H1 (cell line): ENCODE data around the gene RANBP9. TPM values are rescaled to one million over a fixed set of nuclear protein-coding genes. Genes with fewer than 3 reads are reported as not detected.

Experiments used
- CTCF ChIA-PET: fragments of 300-600 bp; sonication (Branson Sonifier 250); formaldehyde crosslinking; loops from one replicate; lab custom pipeline; 2021; ENCODE audit not compliant: partially characterized antibody; lab: Charles Lee
- POLR2A ChIA-PET: fragments of 300-600 bp; sonication (Branson Sonifier 250); formaldehyde crosslinking; loops from one replicate; lab custom pipeline; 2021; ENCODE audit warnings: inconsistent platforms; ENCODE audit not compliant: partially characterized antibody; lab: Charles Lee
- DNase-seq, 2 experiments: peaks; one replicate each; pipeline versions ENCODE4 v3.0.0 to v3.0.0-alpha.2; 2010 to 2022; ENCODE audit warnings: low spot score in 2 of 2, low read depth in 1 of 2, mixed read lengths in 1 of 2
- FAIRE-seq: peaks from 2 replicates; lab custom pipeline; 2011; peaks lifted over from hg19 to GRCh38; lab: Jason Lieb, UNC
- H2AFZ ChIP-seq: 2 replicates; pipeline ENCODE4 v1.8.1; 2012; ENCODE audit warnings: low read length, inconsistent platforms
- H2AK5ac ChIP-seq: 2 replicates; pipeline ENCODE4 v1.6.1; 2013; ENCODE audit warnings: low read depth, low read length
- H2BK120ac ChIP-seq: replicated peaks from 2 replicates; pipeline ENCODE3; 2013; ENCODE audit warnings: low read depth, low read length, inconsistent platforms
- H2BK12ac ChIP-seq: 2 replicates; pipeline ENCODE4 v1.6.1; 2013; ENCODE audit warnings: low read depth, low read length
- H2BK15ac ChIP-seq: 2 replicates; pipeline ENCODE4 v1.6.1; 2013; ENCODE audit warnings: low read length
- H2BK20ac ChIP-seq: 2 replicates; pipeline ENCODE4 v1.6.1; 2013; ENCODE audit warnings: low read length
- H2BK5ac ChIP-seq: 2 replicates; pipeline ENCODE4 v1.6.1; 2013; ENCODE audit warnings: low read depth, low read length
- H3K14ac ChIP-seq: 2 replicates; pipeline ENCODE4 v1.6.1; 2013; ENCODE audit warnings: inconsistent platforms; ENCODE audit not compliant: insufficient read length
- H3K18ac ChIP-seq: 2 replicates; pipeline ENCODE4 v1.6.1; 2013; ENCODE audit warnings: low read length; ENCODE audit errors: extremely low read depth
- H3K23ac ChIP-seq: 2 replicates; pipeline ENCODE4 v1.6.1; 2013; ENCODE audit warnings: inconsistent platforms; ENCODE audit not compliant: insufficient read length
- H3K23me2 ChIP-seq: 2 replicates; pipeline ENCODE4 v1.6.1; 2013; ENCODE audit warnings: low read depth, low read length
- H3K27ac ChIP-seq: 2 replicates; pipeline ENCODE4 v1.6.1; 2011; ENCODE audit warnings: low read depth, low read length, inconsistent platforms
- H3K27me3 ChIP-seq, 4 experiments: replicated peaks in 1 of 4; 1 replicate in 1 of 4; 2 replicates in 3 of 4; pipeline versions ENCODE4 v1.6.1 to v1.8.1; 2011 to 2013; ENCODE audit warnings: low read length in 3 of 4, mild to moderate bottlenecking in 3 of 4, inconsistent platforms in 2 of 4, mixed read lengths in 2 of 4, moderate library complexity in 1 of 4; ENCODE audit not compliant: control insufficient read depth in 3 of 4, insufficient read depth in 3 of 4; ENCODE audit errors: extremely low read depth in 1 of 4
- H3K36me3 ChIP-seq, 4 experiments: 2 replicates each; pipeline versions ENCODE4 v1.6.1 to v1.8.1; 2011 to 2013; ENCODE audit warnings: mild to moderate bottlenecking in 4 of 4, low read length in 3 of 4, moderate library complexity in 2 of 4, control low read depth in 1 of 4, inconsistent platforms in 1 of 4; ENCODE audit not compliant: insufficient read depth in 4 of 4, control insufficient read depth in 2 of 4
- H3K4ac ChIP-seq: replicated peaks from 2 replicates; pipeline ENCODE3; 2013; ENCODE audit warnings: low read length, low read depth, mixed read lengths, inconsistent platforms; ENCODE audit not compliant: insufficient read length
- H3K4me1 ChIP-seq, 4 experiments: replicated peaks in 1 of 4; 1 replicate in 1 of 4; 2 replicates in 3 of 4; pipeline versions ENCODE4 v1.6.1 to v1.8.1; 2011 to 2013; ENCODE audit warnings: low read length in 3 of 4, inconsistent platforms in 2 of 4, mixed read lengths in 1 of 4; ENCODE audit not compliant: insufficient read depth in 4 of 4, control insufficient read depth in 3 of 4
- H3K4me2 ChIP-seq, 2 experiments: 2 replicates each; pipeline versions ENCODE4 v1.6.1 to v1.8.1; 2011 to 2013; ENCODE audit warnings: low read depth in 2 of 2, low read length in 2 of 2, control low read depth in 1 of 2, inconsistent platforms in 1 of 2, mild to moderate bottlenecking in 1 of 2; ENCODE audit not compliant: insufficient read depth in 1 of 2
- H3K4me3 ChIP-seq, 4 experiments: fragments of 200-600, 300-600 bp in 1 of 4; sonication (generic), shearing (Covaris generic), sonication (Bioruptor Twin) in 1 of 4; 2 replicates each; pipeline versions ENCODE4 v1.5.1 to v1.8.1; 2011 to 2016; ENCODE audit warnings: low read length in 4 of 4, low read depth in 3 of 4, control low read depth in 2 of 4, inconsistent platforms in 2 of 4, mild to moderate bottlenecking in 2 of 4, mixed read lengths in 1 of 4, moderate library complexity in 1 of 4; ENCODE audit not compliant: insufficient read depth in 2 of 4; ENCODE audit errors: extremely low read depth in 1 of 4
- H3K56ac ChIP-seq: replicated peaks from 2 replicates; pipeline ENCODE3; 2013; ENCODE audit warnings: low read depth, mild to moderate bottlenecking, mixed read lengths, low read length, inconsistent platforms; ENCODE audit not compliant: insufficient read length
- H3K79me1 ChIP-seq: 2 replicates; pipeline ENCODE4 v1.6.1; 2013; ENCODE audit warnings: low read depth, low read length, control low read depth
- H3K79me2 ChIP-seq, 2 experiments: 2 replicates each; pipeline versions ENCODE4 v1.6.1 to v1.8.1; 2012 to 2013; ENCODE audit warnings: low read length in 2 of 2, mild to moderate bottlenecking in 2 of 2, inconsistent platforms in 1 of 2; ENCODE audit not compliant: insufficient read depth in 2 of 2, control insufficient read depth in 1 of 2
- H3K9ac ChIP-seq, 4 experiments: replicated peaks in 1 of 4; 1 replicate in 1 of 4; 2 replicates in 3 of 4; pipeline versions ENCODE4 v1.6.1 to v1.8.1; 2011 to 2013; ENCODE audit warnings: low read depth in 3 of 4, low read length in 3 of 4, control low read depth in 2 of 4, mild to moderate bottlenecking in 2 of 4, moderate library complexity in 2 of 4, inconsistent platforms in 1 of 4; ENCODE audit errors: extremely low read depth in 1 of 4
- H3K9me3 ChIP-seq, 2 experiments: 2 replicates each; pipeline versions ENCODE4 v1.6.1 to v1.8.1; 2012 to 2013; ENCODE audit warnings: mild to moderate bottlenecking in 2 of 2, moderate library complexity in 2 of 2, control low read depth in 1 of 2, inconsistent platforms in 1 of 2, low read depth in 1 of 2, low read length in 1 of 2, mixed read lengths in 1 of 2; ENCODE audit not compliant: insufficient read depth in 2 of 2
- H4K20me1 ChIP-seq, 2 experiments: replicated peaks in 1 of 2; 2 replicates each; pipeline versions ENCODE3 to v1.8.1; 2011 to 2013; ENCODE audit warnings: inconsistent platforms in 2 of 2, low read length in 2 of 2, mild to moderate bottlenecking in 1 of 2; ENCODE audit not compliant: insufficient read depth in 2 of 2, control insufficient read depth in 1 of 2
- H4K5ac ChIP-seq: 2 replicates; pipeline ENCODE4 v1.6.1; 2013; ENCODE audit warnings: low read length, low read depth, mixed read lengths, inconsistent platforms; ENCODE audit not compliant: insufficient read length
- H4K8ac ChIP-seq: 2 replicates; pipeline ENCODE4 v1.8.0; 2013; ENCODE audit warnings: mild to moderate bottlenecking, moderate library complexity, low read length, inconsistent platforms; ENCODE audit not compliant: insufficient read depth; ENCODE audit errors: extremely low read depth
- H4K91ac ChIP-seq: replicated peaks from 2 replicates; pipeline ENCODE3; 2013; ENCODE audit warnings: low read length, mixed read lengths, inconsistent platforms; ENCODE audit not compliant: insufficient read length
- BCL11A ChIP-seq, 2 experiments: IDR thresholded peaks; one replicate each; pipeline ENCODE4 v1.6.1; 2011; ENCODE audit warnings: low read depth in 2 of 2, low read length in 2 of 2, mild to moderate bottlenecking in 2 of 2
- BRCA1 ChIP-seq: IDR thresholded peaks from 2 replicates; pipeline ENCODE4 v1.6.1; 2012; ENCODE audit warnings: low read depth, low read length, improper control_type of control experiment
- CTBP2 ChIP-seq: IDR thresholded peaks from 2 replicates; pipeline ENCODE4 v1.7.0; 2011; ENCODE audit warnings: borderline replicate concordance, mild to moderate bottlenecking, moderate library complexity, mixed read lengths, low read length; ENCODE audit not compliant: insufficient read depth, insufficient read length
- EGR1 ChIP-seq: IDR thresholded peaks from 2 replicates; pipeline ENCODE4 v1.6.1; 2011; ENCODE audit warnings: low read depth, low read length, borderline replicate concordance
- JUN ChIP-seq: IDR thresholded peaks from 2 replicates; pipeline ENCODE4 v1.6.1; 2011; ENCODE audit warnings: low read depth, mild to moderate bottlenecking, improper control_type of control experiment, low read length
- JUND ChIP-seq: IDR thresholded peaks from 2 replicates; pipeline ENCODE4 v1.6.1; 2011; ENCODE audit warnings: mild to moderate bottlenecking, improper control_type of control experiment, low read length
- MAFK ChIP-seq: IDR thresholded peaks from 2 replicates; pipeline ENCODE4 v1.6.1; 2012; ENCODE audit warnings: low read depth, mild to moderate bottlenecking, improper control_type of control experiment, low read length
- MAX ChIP-seq: IDR thresholded peaks from 2 replicates; pipeline ENCODE4 v1.6.1; 2012; ENCODE audit warnings: inconsistent platforms
- POLR2A ChIP-seq, 2 experiments: IDR thresholded peaks; 1 replicate in 1 of 2; 2 replicates in 1 of 2; pipeline ENCODE4 v1.6.1; 2011; ENCODE audit warnings: low read depth in 2 of 2, low read length in 2 of 2, mild to moderate bottlenecking in 2 of 2; ENCODE audit errors: control extremely low read depth in 1 of 2
- POU5F1 ChIP-seq: IDR thresholded peaks from 2 replicates; pipeline ENCODE4 v1.6.1; 2011; ENCODE audit warnings: low read depth, mild to moderate bottlenecking, low read length, moderate library complexity
- RNF2 ChIP-seq: fragments of 200-900, 300-1000 bp; sonication (generic); IDR thresholded peaks from 2 replicates; pipeline ENCODE4 v1.7.1; 2016; ENCODE audit warnings: borderline replicate concordance, low read depth, mild to moderate bottlenecking, antibody characterized with exemption, low read length; ENCODE audit not compliant: poor library complexity, severe bottlenecking; ENCODE audit errors: missing control alignments
- SIX5 ChIP-seq: IDR thresholded peaks from 2 replicates; pipeline ENCODE4 v1.6.1; 2011; ENCODE audit warnings: mild to moderate bottlenecking, low read depth, low read length
- SRF ChIP-seq: IDR thresholded peaks from 2 replicates; pipeline ENCODE4 v1.6.1; 2011; ENCODE audit warnings: mild to moderate bottlenecking, low read depth, low read length, moderate library complexity
- TAF7 ChIP-seq: optimal IDR thresholded peaks from 2 replicates; pipeline ENCODE3; 2011; ENCODE audit warnings: low read depth, mild to moderate bottlenecking, inconsistent platforms, low read length, moderate library complexity, borderline replicate concordance
- TCF12 ChIP-seq: IDR thresholded peaks from 2 replicates; pipeline ENCODE4 v1.6.1; 2011; ENCODE audit warnings: low read depth, mild to moderate bottlenecking, low read length
- WGBS, 2 experiments: shearing (Covaris generic) in 1 of 2; methylation state at CpG; one replicate each; pipeline versions ENCODE4 v1.1.6 to v1.1.7; 2013 to 2015; ENCODE audit warnings: low lambda C conversion rate in 2 of 2, mixed read lengths in 2 of 2, inconsistent platforms in 1 of 2, low coverage in 1 of 2, missing lambda C conversion rate in 1 of 2; ENCODE audit not compliant: insufficient replicate concordance in 2 of 2, insufficient coverage in 1 of 2, insufficient read length in 1 of 2; ENCODE audit errors: extremely low coverage in 1 of 2, missing lambda C conversion rate in 1 of 2; 5-methylcytosine and 5-hydroxymethylcytosine counted together
- polyA plus RNA-seq, 7 experiments: library from polyadenylated mRNA; depleted of rRNA in 3 of 7; stranded (reverse) in 5 of 7; unstranded in 2 of 7; fragments of >200 nt in 5 of 7; fragments of 200-250 nt in 2 of 7; gene quantifications; 1 replicate in 5 of 7; 2 replicates in 1 of 7; 4 replicates in 1 of 7; pipeline versions ENCODE4 v1.2.1 to v1.2.3, GENCODE V29; 2011 to 2013; ENCODE audit warnings: missing spikeins in 2 of 7, mixed read lengths in 2 of 7
- total RNA-seq: library from RNA; stranded (reverse); fragmentation: NEBNext Ultra II Directional; extraction: Animal tissue kit (Norgen Biotek cat#: 25700); gene quantifications from 2 replicates; pipeline ENCODE4 v1.2.1, GENCODE V29; 2021

RANBP9 gene
- total and polyA plus RNA-seq, 2 of the 8 experiments (the other 6 are each of a cell fraction or from before 2014, with no cell fraction given) = 13.0 to 36.7 TPM

- H3K23ac ChIP-seq = no peak overlapping the region
- no peaks in the 10 kb centered on the region for H3K79me1 ChIP-seq
- H3K4me2 ChIP-seq = no peak overlapping the region
- no peak overlapping the region for H3K9ac ChIP-seq
- H3K27me3 ChIP-seq = no peaks in the 10 kb centered on the region
- POLR2A ChIA-PET = no interaction called here
- DNase-seq (no peak), FAIRE-seq (no peak)
- no peak overlapping the region for H3K18ac ChIP-seq
- H2BK12ac ChIP-seq = no peak overlapping the region
- no peaks in the 10 kb centered on the region for H3K36me3 ChIP-seq
- no peak overlapping the region for H2AFZ ChIP-seq
- H3K23me2 ChIP-seq = no peaks in the 10 kb centered on the region
- peaks cover 3% of the 10 kb centered on the region in 2 experiments; a peak in 2 of 4 replicates for H3K9me3 ChIP-seq
- no peak overlapping the region for H3K27ac ChIP-seq
- H3K4ac ChIP-seq = no peak overlapping the region
- no peak overlapping the region for H3K4me3 ChIP-seq
- H3K79me2 ChIP-seq = no peaks in the 10 kb centered on the region
- H4K5ac ChIP-seq = no peak overlapping the region
- H2BK20ac ChIP-seq = no peak overlapping the region
- H3K14ac ChIP-seq = no peak overlapping the region
- H4K8ac ChIP-seq = no peak overlapping the region
- H2BK5ac ChIP-seq = no peak overlapping the region
- no peaks in the 10 kb centered on the region for H3K4me1 ChIP-seq
- H2AK5ac ChIP-seq = no peak overlapping the region
- H4K20me1 ChIP-seq = no peaks in the 10 kb centered on the region
- H3K56ac ChIP-seq = no peak overlapping the region
- H4K91ac ChIP-seq = no peak overlapping the region
- no peak overlapping the region for H2BK15ac ChIP-seq
- H2BK120ac ChIP-seq = no peak overlapping the region
- WGBS, 2 experiments = 87% methylated on average over 4 of the region's 4 CpGs; no CpG with 5 or more reads in 1 of the 2 experiments
- CTCF ChIA-PET = no interaction called here
- TF ChIP-seq MAX = no peak
- no peak for TF ChIP-seq EGR1
- TF ChIP-seq SRF = no peak
- TF ChIP-seq JUND = no peak
- TF ChIP-seq CTBP2 = no peak
- TF ChIP-seq POLR2A (IDR thresholded peaks at IDR 0.05; ENCODE audit: control extremely low read depth in 1 of 2, low read depth in 2 of 2, low read length in 2 of 2) = no peak
- no peak for TF ChIP-seq RNF2
- TF ChIP-seq TCF12 = no peak
- no peak for TF ChIP-seq POU5F1
- no peak for TF ChIP-seq MAFK
- TF ChIP-seq JUN = no peak
- no peak for TF ChIP-seq SIX5
- no peak for TF ChIP-seq BCL11A (IDR thresholded peaks at IDR 0.05; ENCODE audit: low read depth in 2 of 2, low read length in 2 of 2)
- TF ChIP-seq BRCA1 = no peak
- TF ChIP-seq TAF7 = no peak
Observed at GRCh38 chr6:13741365-13741764, 29.7 kb upstream of the RANBP9 start.
